ENCODE data around the gene FBXL20. TPM values are rescaled to one million over a fixed set of nuclear protein-coding genes. Genes with fewer than 3 reads are reported as not detected.

FBXL20 gene
- total and polyA plus RNA-seq, 9 of the 15 experiments (the other 6 are each of a cell fraction or from before 2014, with no cell fraction given), result 1.8 to 15.1 (median 5.6) TPM

GRCh38 chr17:39270923-39271322 is 130.5 kb downstream of the FBXL20 start (continued):
- no peak for TF ChIP-seq TRIM25 (IDR thresholded peaks at IDR 0.05; ENCODE audit: borderline replicate concordance)
- peak; percentile 71; the same call in 1 of the 2 replicates for TF ChIP-seq ARID3A (IDR thresholded peaks at IDR 0.05; ENCODE audit: borderline replicate concordance, low read depth, low read length)
- TF ChIP-seq ZEB2 (IDR thresholded peaks at IDR 0.05), result no peak
- no peak for TF ChIP-seq POLR3A (IDR thresholded peaks at IDR 0.05; ENCODE audit: borderline replicate concordance, extremely low read depth, insufficient read depth, insufficient read length)
- no peak for TF ChIP-seq HMG20B (CRISPR knock-in tag; IDR thresholded peaks at IDR 0.05)
- no peak for TF ChIP-seq TBL1XR1 (IDR thresholded peaks at IDR 0.05; ENCODE audit: low read length in 2 of 2)
- TF ChIP-seq ZNF639 (CRISPR knock-in tag; conservative IDR thresholded peaks at IDR 0.05 in 1 of 2, IDR thresholded peaks at IDR 0.05 in 1 of 2), result no peak
- TF ChIP-seq ZKSCAN8 (CRISPR knock-in tag; IDR thresholded peaks at IDR 0.05), result no peak
- TF ChIP-seq ZNF589 (CRISPR knock-in tag; IDR thresholded peaks at IDR 0.05; ENCODE audit: low read depth), result no peak
- no peak for TF ChIP-seq CCAR2 (IDR thresholded peaks at IDR 0.05; ENCODE audit: low read depth, low read length)
- peak; percentile 90 for TF ChIP-seq ATF3 (IDR thresholded peaks at IDR 0.05)
- no peak for TF ChIP-seq ATF3 (CRISPR knock-in tag; conservative IDR thresholded peaks at IDR 0.05)
- no peak for TF ChIP-seq TCF15 (CRISPR knock-in tag; IDR thresholded peaks at IDR 0.05)
- no peak for TF ChIP-seq PBX2 (CRISPR knock-in tag; IDR thresholded peaks at IDR 0.05; ENCODE audit: low read depth)
- TF ChIP-seq PBX2 (tag; conservative IDR thresholded peaks at IDR 0.05; ENCODE audit: low read depth), result peak; percentile 64
- no peak for TF ChIP-seq NR3C1 (CRISPR knock-in tag; IDR thresholded peaks at IDR 0.05)
- TF ChIP-seq GTF2A2 (tag; IDR thresholded peaks at IDR 0.05), result no peak
